ENCODE data around the gene SUPT3H. TPM values are rescaled to one million over a fixed set of nuclear protein-coding genes. Genes with fewer than 3 reads are reported as not detected.

The SUPT3H gene
- total RNA-seq, 6 experiments from 2014 or later, result 0.95 to 2.8 (median 2.0) TPM

DNA sequence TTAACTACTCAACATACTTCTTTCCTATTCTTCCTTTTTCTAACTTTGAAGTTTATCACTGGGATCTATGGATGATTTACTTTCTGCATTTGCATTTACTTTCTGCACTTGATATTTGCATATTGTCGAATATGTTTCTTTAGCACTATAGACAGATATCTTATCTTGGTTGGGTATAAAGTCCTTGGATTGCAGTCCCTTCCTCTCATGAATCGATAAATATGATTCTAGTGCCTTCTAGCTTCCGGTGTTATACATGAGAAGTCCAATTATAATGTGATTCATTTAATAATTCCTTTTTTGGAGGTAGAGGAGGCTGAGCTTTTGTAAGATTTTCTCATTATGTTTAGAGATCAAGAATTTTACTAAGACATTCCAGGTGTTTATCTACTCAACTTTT, 370.8 kb downstream of the SUPT3H start:
- WGBS (ENCODE audit: insufficient coverage, low coverage, low lambda C conversion rate, missing lambda C conversion rate), result 45% methylated on average over 3 of the region's 3 CpGs
- Histone ChIP-seq H3K27me3 (no peaks in the 10 kb centered on the region), H3K9me3 (no peaks in the 10 kb centered on the region), H3K36me3 (no peaks in the 10 kb centered on the region), H3K4me3 (no peak overlapping the region), H3K27ac (no peak overlapping the region), H3K4me1 (no peaks in the 10 kb centered on the region)
- intact Hi-C loops (cut with DNase I), result no loop called here
- ATAC-seq (peak in 1 of 4 donors; percentile 44), DNase-seq (no peak)
- no peak for TF ChIP-seq POLR2A (IDR thresholded peaks at IDR 0.05)
- TF ChIP-seq, protein P1, sequence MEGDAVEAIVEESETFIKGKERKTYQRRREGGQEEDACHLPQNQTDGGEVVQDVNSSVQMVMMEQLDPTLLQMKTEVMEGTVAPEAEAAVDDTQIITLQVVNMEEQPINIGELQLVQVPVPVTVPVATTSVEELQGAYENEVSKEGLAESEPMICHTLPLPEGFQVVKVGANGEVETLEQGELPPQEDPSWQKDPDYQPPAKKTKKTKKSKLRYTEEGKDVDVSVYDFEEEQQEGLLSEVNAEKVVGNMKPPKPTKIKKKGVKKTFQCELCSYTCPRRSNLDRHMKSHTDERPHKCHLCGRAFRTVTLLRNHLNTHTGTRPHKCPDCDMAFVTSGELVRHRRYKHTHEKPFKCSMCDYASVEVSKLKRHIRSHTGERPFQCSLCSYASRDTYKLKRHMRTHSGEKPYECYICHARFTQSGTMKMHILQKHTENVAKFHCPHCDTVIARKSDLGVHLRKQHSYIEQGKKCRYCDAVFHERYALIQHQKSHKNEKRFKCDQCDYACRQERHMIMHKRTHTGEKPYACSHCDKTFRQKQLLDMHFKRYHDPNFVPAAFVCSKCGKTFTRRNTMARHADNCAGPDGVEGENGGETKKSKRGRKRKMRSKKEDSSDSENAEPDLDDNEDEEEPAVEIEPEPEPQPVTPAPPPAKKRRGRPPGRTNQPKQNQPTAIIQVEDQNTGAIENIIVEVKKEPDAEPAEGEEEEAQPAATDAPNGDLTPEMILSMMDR (IDR thresholded peaks at IDR 0.05), result peak in 1 of 4 donors; percentile 16

DNA sequence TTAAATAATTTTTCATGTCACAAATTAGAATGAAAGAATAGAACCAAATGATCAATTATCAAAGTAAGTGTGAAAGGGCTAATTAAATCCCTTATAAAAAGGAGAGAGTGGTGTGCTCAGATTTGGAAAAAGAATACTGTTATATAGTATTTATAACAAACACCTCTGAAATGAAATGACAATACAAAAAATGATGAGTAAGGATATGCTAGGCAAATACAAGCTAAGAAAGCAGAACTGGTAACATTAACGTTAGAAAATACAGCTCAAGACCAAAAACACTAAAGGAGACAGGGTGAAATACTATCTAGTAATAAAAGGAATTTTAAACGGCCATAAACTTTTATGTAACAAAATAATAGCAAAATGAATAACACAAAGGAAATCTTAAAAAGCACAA, 373.8 kb downstream of the SUPT3H start:
- H3K36me3 ChIP-seq, result no peaks in the 10 kb centered on the region
- no peaks in the 10 kb centered on the region for H3K4me1 ChIP-seq
- no peak for TF ChIP-seq POLR2A (IDR thresholded peaks at IDR 0.05)
- TF ChIP-seq, protein P1 (IDR thresholded peaks at IDR 0.05), result no peak
- no peaks in the 10 kb centered on the region for H3K27me3 ChIP-seq
- H3K4me3 ChIP-seq, result no peak overlapping the region
- no peak overlapping the region for H3K27ac ChIP-seq
- H3K9me3 ChIP-seq, result no peaks in the 10 kb centered on the region
- DNase-seq, result no peak
- intact Hi-C loops (cut with DNase I), result no loop called here
- WGBS (ENCODE audit: insufficient coverage, low coverage, low lambda C conversion rate, missing lambda C conversion rate), result 42% methylated on average over 2 of the region's 2 CpGs
- no peak for ATAC-seq

DNA sequence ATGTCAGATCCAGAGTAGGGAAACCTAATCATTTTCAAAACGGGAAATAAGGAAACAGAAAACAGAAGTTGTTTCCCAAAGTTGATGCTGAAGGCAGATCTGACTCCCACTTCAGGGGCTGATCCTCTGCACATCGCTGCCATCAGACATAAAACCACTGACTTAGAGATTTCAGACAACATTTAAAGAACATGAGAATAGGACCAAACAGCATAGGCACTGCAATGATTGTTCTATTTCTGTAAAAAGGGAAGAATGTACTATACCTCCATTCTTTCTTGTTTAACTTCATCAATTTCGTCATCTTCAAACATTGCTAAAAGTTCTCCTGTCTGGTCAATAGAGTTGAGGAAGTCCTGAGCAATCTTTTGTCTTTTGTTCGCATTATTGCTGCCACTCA, 374.3 kb downstream of the SUPT3H start:
- no peak for DNase-seq
- no peak overlapping the region for H3K4me3 ChIP-seq
- 50% methylated on average over 4 of the region's 4 CpGs for WGBS (ENCODE audit: insufficient coverage, low coverage, low lambda C conversion rate, missing lambda C conversion rate)
- no peaks in the 10 kb centered on the region for H3K4me1 ChIP-seq
- no peaks in the 10 kb centered on the region for H3K9me3 ChIP-seq
- H3K27me3 ChIP-seq, result no peaks in the 10 kb centered on the region
- intact Hi-C loops (cut with DNase I), result no loop called here
- TF ChIP-seq, protein P1 (IDR thresholded peaks at IDR 0.05), result no peak
- no peak for TF ChIP-seq POLR2A (IDR thresholded peaks at IDR 0.05)
- no peaks in the 10 kb centered on the region for H3K36me3 ChIP-seq
- ATAC-seq, result no peak
- no peak overlapping the region for H3K27ac ChIP-seq

DNA sequence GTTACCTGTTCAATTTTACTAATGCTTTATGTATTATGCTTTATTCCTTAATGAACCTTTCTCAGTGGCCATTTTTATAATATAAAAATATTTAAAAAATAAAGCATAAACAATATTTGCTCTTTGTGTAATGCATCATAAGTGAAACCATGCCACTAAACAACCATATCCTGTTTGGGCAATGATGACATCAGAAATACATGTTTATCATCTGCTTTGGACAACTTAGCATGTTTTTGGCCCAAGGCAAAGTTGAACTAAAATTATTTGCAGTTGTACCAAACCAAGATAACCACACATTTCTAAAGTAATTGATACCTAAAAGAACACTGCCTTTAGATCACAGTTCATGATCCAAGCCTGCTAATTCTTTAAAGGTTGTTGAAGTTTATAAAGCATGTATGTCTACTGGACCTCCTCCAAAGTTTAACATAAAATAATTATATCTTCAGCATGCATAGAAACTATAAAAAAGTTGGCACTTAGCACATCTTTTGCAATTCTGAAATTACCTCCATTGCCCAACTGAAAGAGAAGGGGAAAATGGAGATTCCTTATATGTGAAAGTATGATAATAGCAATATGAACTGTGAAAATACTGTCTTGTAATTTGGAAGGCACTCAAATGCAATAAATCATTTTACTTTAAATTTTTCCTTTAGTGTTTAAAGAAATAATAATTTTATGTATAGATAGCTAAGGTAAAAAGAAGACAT, 375.2 kb downstream of the SUPT3H start:
- Histone ChIP-seq H3K9me3 (no peaks in the 10 kb centered on the region), H3K27ac (no peak overlapping the region), H3K36me3 (no peaks in the 10 kb centered on the region), H3K27me3 (no peaks in the 10 kb centered on the region), H3K4me3 (no peak overlapping the region), H3K4me1 (no peaks in the 10 kb centered on the region)
- ATAC-seq (no peak), DNase-seq (no peak)
- TF ChIP-seq, protein P1 (IDR thresholded peaks at IDR 0.05), result no peak
- no peak for TF ChIP-seq POLR2A (IDR thresholded peaks at IDR 0.05)
- intact Hi-C loops (cut with DNase I), result no loop called here

Measured in right lobe of liver (tissue), 6 donors.